ENCODE data around the gene RANBP17.

- TF ChIP-seq POLR2AphosphoS5 (IDR thresholded peaks at IDR 0.05) (no peak), CTCF (IDR thresholded peaks at IDR 0.05; ENCODE audit: poor library complexity, severe bottlenecking) (no peak), SMC3 (conservative IDR thresholded peaks at IDR 0.05; ENCODE audit: poor library complexity) (no peak), REST (IDR thresholded peaks at IDR 0.05; ENCODE audit: borderline replicate concordance) (no peak), EZH2 (IDR thresholded peaks at IDR 0.05; ENCODE audit: borderline replicate concordance, insufficient read depth, low read length, poor library complexity, severe bottlenecking) (no peak), EP300 (conservative IDR thresholded peaks at IDR 0.05; ENCODE audit: poor library complexity, severe bottlenecking) (no peak), RAD21 (conservative IDR thresholded peaks at IDR 0.05) (no peak)
Measured at GRCh38 chr5:171162165-171162564, 300.3 kb downstream of the RANBP17 start.
